ENCODE results near the gene BOC.

GRCh38 chr3:113177526-113177925, 33.8 kb upstream of the BOC start:
- TF ChIP-seq CTCF (IDR thresholded peaks at IDR 0.05; ENCODE audit: poor library complexity) (no peak), EZH2phosphoT487 (IDR thresholded peaks at IDR 0.05; ENCODE audit: low read depth, severe bottlenecking, unreplicated experiment) (no peak)
